Right lung (tissue), 5 donors: ENCODE data around the gene TP73. TPM values are rescaled to one million over a fixed set of nuclear protein-coding genes. Genes with fewer than 3 reads are reported as not detected.

Experiments used
- DNase-seq, 2 donors: peaks; one replicate each; pipeline ENCODE4 v3.0.0-alpha.2; 2013
- polyA plus RNA-seq, 5 donors: library from polyadenylated mRNA; unstranded; fragments of 120-200 nt; gene quantifications; one replicate each; pipeline versions ENCODE4 v1.2.1 to v1.2.3, GENCODE V29; 2013; ENCODE audit warnings: inconsistent platforms in 1 of 5, low replicate concordance in 1 of 5; ENCODE audit not compliant: insufficient read length in 5 of 5, insufficient read depth in 1 of 5

The TP73 gene
- polyA plus RNA-seq, 5 donors, result 1.5 to 3.3 (median 2.1) TPM

GRCh38 chr1:3685906-3686305 is 33.6 kb downstream of the TP73 start:
- no peak for DNase-seq

- DNase-seq, result no peak
Measured at GRCh38 chr1:3687504-3687903, 35.2 kb downstream of the TP73 start.

GRCh38 chr1:3688356-3689137 is 36.2 kb downstream of the TP73 start:
- no peak for DNase-seq

GRCh38 chr1:3689138-3689750 is 36.9 kb downstream of the TP73 start:
- no peak for DNase-seq

- no peak for DNase-seq
Measured at GRCh38 chr1:3690282-3691065, 38.2 kb downstream of the TP73 start.

GRCh38 chr1:3691421-3692204 is 39.3 kb downstream of the TP73 start:
- no peak for DNase-seq

GRCh38 chr1:3692598-3692997 is 40.3 kb downstream of the TP73 start:
- DNase-seq, result no peak

GRCh38 chr1:3693321-3693720 is 41.0 kb downstream of the TP73 start:
- no peak for DNase-seq

GRCh38 chr1:3695326-3696217 is 43.3 kb downstream of the TP73 start:
- no peak for DNase-seq

GRCh38 chr1:3696689-3697088 is 44.4 kb downstream of the TP73 start:
- DNase-seq, result no peak

- DNase-seq, result no peak
Measured at GRCh38 chr1:3697104-3697503, 44.8 kb downstream of the TP73 start.

GRCh38 chr1:3697810-3698209 is 45.5 kb downstream of the TP73 start:
- no peak for DNase-seq

GRCh38 chr1:3698660-3699408 is 46.5 kb downstream of the TP73 start:
- no peak for DNase-seq

GRCh38 chr1:3699596-3699995 is 47.3 kb downstream of the TP73 start:
- DNase-seq, result no peak

- no peak for DNase-seq
Measured at GRCh38 chr1:3700631-3701030, 48.3 kb downstream of the TP73 start.

GRCh38 chr1:3702528-3702927 is 50.2 kb downstream of the TP73 start:
- DNase-seq, result no peak

- DNase-seq, result no peak
Measured at GRCh38 chr1:3702990-3703728, 50.8 kb downstream of the TP73 start.

GRCh38 chr1:3703786-3704371 is 51.6 kb downstream of the TP73 start:
- no peak for DNase-seq

- no peak for DNase-seq
Measured at GRCh38 chr1:3705341-3705950, 53.1 kb downstream of the TP73 start.
